Neural progenitor cell (in vitro differentiated cells): Measurements from ENCODE around the gene GASK1B. TPM values are rescaled to one million over a fixed set of nuclear protein-coding genes. Genes with fewer than 3 reads are reported as not detected.
A peak's percentile ranks its signal among the peaks of the same experiment; 100 is the strongest.

Experiments
- DNase-seq: peaks from one replicate; pipeline ENCODE4 v3.0.0-alpha.2; 2016; ENCODE audit warnings: low spot score
- H2AFZ ChIP-seq: fragments of 200-600 bp; sonication (generic); replicated peaks from 2 replicates; pipeline ENCODE4 v1.6.1; 2016; ENCODE audit warnings: antibody characterized with exemption
- H3F3A ChIP-seq: fragments of 200-600 bp; sonication (generic); 2 replicates; pipeline ENCODE4 v1.6.1; 2016; ENCODE audit warnings: antibody characterized with exemption, low read depth
- H3K27ac ChIP-seq: fragments of 200-600 bp; sonication (generic); 2 replicates; pipeline ENCODE4 v1.5.1; 2016; ENCODE audit warnings: mild to moderate bottlenecking
- H3K27me3 ChIP-seq: fragments of 200-600 bp; sonication (generic); 2 replicates; pipeline ENCODE4 v1.6.1; 2016; ENCODE audit warnings: mild to moderate bottlenecking, moderate library complexity
- H3K36me3 ChIP-seq: fragments of 200-600 bp; sonication (generic); 2 replicates; pipeline ENCODE4 v1.5.1; 2016
- H3K4me1 ChIP-seq: fragments of 200-600 bp; sonication (generic); 2 replicates; pipeline ENCODE4 v1.6.1; 2016; ENCODE audit warnings: mixed run types
- H3K4me2 ChIP-seq: fragments of 200-600 bp; sonication (generic); 2 replicates; pipeline ENCODE4 v1.6.1; 2016
- H3K4me3 ChIP-seq: fragments of 200-600 bp; sonication (generic); 2 replicates; pipeline ENCODE4 v1.5.1; 2016
- H3K79me2 ChIP-seq: fragments of 200-600 bp; sonication (generic); 2 replicates; pipeline ENCODE4 v1.6.1; 2016; ENCODE audit warnings: low read depth
- H3K9ac ChIP-seq: fragments of 200-600 bp; sonication (generic); 2 replicates; pipeline ENCODE4 v1.6.1; 2016
- H3K9me3 ChIP-seq: fragments of 200-600 bp; sonication (generic); 2 replicates; pipeline ENCODE4 v1.5.1; 2016; ENCODE audit warnings: low read depth
- H4K20me1 ChIP-seq: fragments of 200-600 bp; sonication (generic); 2 replicates; pipeline ENCODE4 v1.6.1; 2016; ENCODE audit warnings: low read depth
- H3K27ac Mint-ChIP-seq: 3 replicates; pipeline ENCODE4 v1.8.0; 2021; ENCODE audit warnings: mixed read lengths
- H3K27me3 Mint-ChIP-seq: 2 replicates; pipeline ENCODE4 v1.8.0; 2022; ENCODE audit warnings: low read depth, mild to moderate bottlenecking, inconsistent platforms, moderate library complexity, mixed read lengths; ENCODE audit not compliant: insufficient read depth
- H3K36me3 Mint-ChIP-seq: 3 replicates; pipeline ENCODE4 v1.8.0; 2021; ENCODE audit warnings: mixed read lengths
- H3K4me1 Mint-ChIP-seq: 3 replicates; pipeline ENCODE4 v1.8.0; 2021; ENCODE audit warnings: mixed read lengths
- H3K4me3 Mint-ChIP-seq: 3 replicates; pipeline ENCODE4 v1.8.0; 2021; ENCODE audit warnings: mild to moderate bottlenecking, moderate library complexity, mixed read lengths
- H3K9me3 Mint-ChIP-seq: 3 replicates; pipeline ENCODE4 v1.8.0; 2020; ENCODE audit warnings: mixed read lengths
- EZH2 ChIP-seq: fragments of 200-600 bp; sonication (generic); IDR thresholded peaks from 2 replicates; pipeline ENCODE4 v1.6.1; 2017; ENCODE audit warnings: antibody characterized with exemption, mild to moderate bottlenecking, moderate library complexity
- EZH2phosphoT487 ChIP-seq: fragments of 200-600 bp; sonication (generic); IDR thresholded peaks from 2 replicates; pipeline ENCODE4 v1.6.1; 2017; ENCODE audit warnings: antibody characterized with exemption
- total RNA-seq: library from RNA; depleted of rRNA; stranded (reverse); fragments of >200 nt; gene quantifications from 2 replicates; pipeline ENCODE4 v1.2.3, GENCODE V29; 2015; ENCODE audit warnings: low replicate concordance
- TF ChIP-seq, protein P1 (sequence below): fragments of 200-600 bp; sonication (generic); IDR thresholded peaks from 2 replicates; pipeline ENCODE4 v1.5.1; 2017; ENCODE audit warnings: antibody characterized with exemption, mild to moderate bottlenecking

GASK1B gene
- total RNA-seq, 1 donor from 2014 or later: not detected

DNA sequence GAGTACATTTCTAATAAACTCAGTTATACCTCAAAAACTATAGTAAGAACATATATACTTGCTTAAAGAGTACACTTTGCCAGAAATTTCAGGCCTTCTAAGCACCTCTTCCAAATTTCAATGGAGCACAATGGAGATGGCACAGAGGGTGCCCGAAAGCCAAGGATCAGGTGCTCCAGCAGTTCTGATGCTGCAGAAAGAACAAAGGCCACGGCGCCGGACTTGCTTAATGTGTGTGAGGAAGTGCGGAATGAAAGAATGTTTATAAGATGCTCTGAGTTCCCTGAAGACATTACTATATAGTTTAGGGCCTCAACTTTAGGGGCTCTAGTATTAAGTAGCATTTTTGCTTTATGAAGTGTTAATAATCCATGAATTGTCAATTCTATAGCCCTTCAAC is 44.3 kb downstream of the GASK1B start:
- Mint-ChIP-seq H3K9me3 (no peaks in the 10 kb centered on the region), H3K4me3 (no peak overlapping the region), H3K27ac (no peak overlapping the region), H3K27me3 (no peaks in the 10 kb centered on the region), H3K4me1 (peaks cover 2% of the 10 kb centered on the region), H3K36me3 (no peaks in the 10 kb centered on the region)
- Histone ChIP-seq H2AFZ (no peak overlapping the region), H3K9me3 (no peaks in the 10 kb centered on the region), H3K27ac (no peak overlapping the region), H3K27me3 (no peaks in the 10 kb centered on the region), H4K20me1 (no peaks in the 10 kb centered on the region), H3K4me1 (peaks cover 5% of the 10 kb centered on the region), H3K4me2 (no peak overlapping the region), H3K79me2 (no peaks in the 10 kb centered on the region), H3K9ac (no peak overlapping the region), H3K4me3 (no peak overlapping the region), H3F3A (no peaks in the 10 kb centered on the region), H3K36me3 (no peaks in the 10 kb centered on the region)
- DNase-seq: peak; percentile 15
- TF ChIP-seq EZH2phosphoT487 (no peak), EZH2 (no peak)
- TF ChIP-seq, protein P1, sequence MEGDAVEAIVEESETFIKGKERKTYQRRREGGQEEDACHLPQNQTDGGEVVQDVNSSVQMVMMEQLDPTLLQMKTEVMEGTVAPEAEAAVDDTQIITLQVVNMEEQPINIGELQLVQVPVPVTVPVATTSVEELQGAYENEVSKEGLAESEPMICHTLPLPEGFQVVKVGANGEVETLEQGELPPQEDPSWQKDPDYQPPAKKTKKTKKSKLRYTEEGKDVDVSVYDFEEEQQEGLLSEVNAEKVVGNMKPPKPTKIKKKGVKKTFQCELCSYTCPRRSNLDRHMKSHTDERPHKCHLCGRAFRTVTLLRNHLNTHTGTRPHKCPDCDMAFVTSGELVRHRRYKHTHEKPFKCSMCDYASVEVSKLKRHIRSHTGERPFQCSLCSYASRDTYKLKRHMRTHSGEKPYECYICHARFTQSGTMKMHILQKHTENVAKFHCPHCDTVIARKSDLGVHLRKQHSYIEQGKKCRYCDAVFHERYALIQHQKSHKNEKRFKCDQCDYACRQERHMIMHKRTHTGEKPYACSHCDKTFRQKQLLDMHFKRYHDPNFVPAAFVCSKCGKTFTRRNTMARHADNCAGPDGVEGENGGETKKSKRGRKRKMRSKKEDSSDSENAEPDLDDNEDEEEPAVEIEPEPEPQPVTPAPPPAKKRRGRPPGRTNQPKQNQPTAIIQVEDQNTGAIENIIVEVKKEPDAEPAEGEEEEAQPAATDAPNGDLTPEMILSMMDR: no peak

DNA sequence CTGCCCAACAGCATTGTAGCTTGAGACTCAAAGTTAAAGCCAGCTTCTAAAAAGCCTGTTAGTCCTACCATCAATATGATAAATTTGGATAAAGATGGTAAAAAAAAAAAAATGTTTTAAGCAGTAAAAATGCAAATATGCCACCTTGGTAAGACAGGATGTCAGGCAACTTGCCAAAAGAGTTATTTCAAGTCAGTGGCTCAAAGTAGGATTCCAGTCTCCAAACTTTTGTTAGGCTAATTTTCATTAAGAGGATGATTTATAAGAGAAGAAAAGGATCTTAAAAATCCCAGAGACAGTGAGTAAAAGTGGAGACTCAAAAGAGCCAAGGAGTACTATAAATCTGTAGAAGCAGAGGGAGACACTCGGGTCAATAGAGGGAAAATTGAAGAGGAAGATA is 47.5 kb downstream of the GASK1B start:
- H3K79me2 ChIP-seq: no peaks in the 10 kb centered on the region
- TF ChIP-seq EZH2 (no peak), EZH2phosphoT487 (no peak)
- TF ChIP-seq, protein P1: no peak
- no peaks in the 10 kb centered on the region for H3K36me3 Mint-ChIP-seq
- H3F3A ChIP-seq: no peaks in the 10 kb centered on the region
- no peaks in the 10 kb centered on the region for H3K9me3 Mint-ChIP-seq
- H3K4me3 ChIP-seq: no peak overlapping the region
- no peak overlapping the region for H3K27ac ChIP-seq
- H3K36me3 ChIP-seq: no peaks in the 10 kb centered on the region
- H2AFZ ChIP-seq: no peak overlapping the region
- H3K27ac Mint-ChIP-seq: no peak overlapping the region
- no peaks in the 10 kb centered on the region for H3K27me3 Mint-ChIP-seq
- H3K4me2 ChIP-seq: no peak overlapping the region
- H3K4me1 Mint-ChIP-seq: peaks cover 2% of the 10 kb centered on the region
- H3K27me3 ChIP-seq: no peaks in the 10 kb centered on the region
- no peaks in the 10 kb centered on the region for H4K20me1 ChIP-seq
- H3K4me3 Mint-ChIP-seq: no peak overlapping the region
- no peak for DNase-seq
- H3K9ac ChIP-seq: no peak overlapping the region
- H3K9me3 ChIP-seq: no peaks in the 10 kb centered on the region
- H3K4me1 ChIP-seq: peaks cover 5% of the 10 kb centered on the region

Other genes with a start within 250 kb of the GASK1B start
- gene TMEM144, start 37.5 kb upstream of the GASK1B start, total RNA-seq: 2.0 and 4.1 TPM in 2 replicates